ENCODE results near the gene SLC15A4.

Gene SLC15A4

DNA sequence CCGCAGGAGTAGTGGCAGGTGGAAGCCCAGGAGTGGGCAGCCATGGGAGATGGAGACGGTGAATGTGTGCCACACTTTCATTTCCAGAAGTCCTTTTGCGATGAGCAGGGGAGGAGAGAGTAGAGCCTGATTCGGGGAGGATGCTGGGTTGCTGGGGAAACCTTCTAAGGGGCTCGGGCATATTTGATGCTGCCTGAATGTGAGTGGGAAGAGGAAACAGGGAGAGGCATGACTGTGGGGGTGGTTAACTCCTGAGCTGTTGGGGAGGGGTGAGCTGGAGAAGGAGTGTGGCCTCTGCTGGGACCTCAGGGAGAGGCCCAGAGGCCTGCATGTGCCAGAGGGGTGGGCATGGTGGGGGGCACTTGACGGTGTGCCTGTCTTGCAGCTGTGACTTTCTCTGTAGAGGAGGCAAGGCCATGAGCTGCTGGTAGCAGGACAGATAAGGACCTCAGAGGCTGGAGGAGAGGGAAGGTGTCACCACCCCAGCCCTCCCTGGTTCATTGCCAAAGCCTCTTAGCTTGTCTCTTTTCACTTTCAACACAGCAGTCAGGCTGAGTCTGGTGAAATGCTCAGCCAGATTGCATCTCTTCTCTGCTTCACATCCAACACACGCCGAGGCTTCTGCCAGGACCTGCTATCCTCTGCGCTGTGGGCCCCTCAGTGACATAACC, 40.9 kb upstream of the SLC15A4 start:
- Histone ChIP-seq H3K9ac (ENCODE audit: low read length) (no peak overlapping the region), H2AFZ (ENCODE audit: low read depth, low read length) (no peak overlapping the region), H3K9me3 (ENCODE audit: insufficient read depth, low read length) (no peaks in the 10 kb centered on the region)

DNA sequence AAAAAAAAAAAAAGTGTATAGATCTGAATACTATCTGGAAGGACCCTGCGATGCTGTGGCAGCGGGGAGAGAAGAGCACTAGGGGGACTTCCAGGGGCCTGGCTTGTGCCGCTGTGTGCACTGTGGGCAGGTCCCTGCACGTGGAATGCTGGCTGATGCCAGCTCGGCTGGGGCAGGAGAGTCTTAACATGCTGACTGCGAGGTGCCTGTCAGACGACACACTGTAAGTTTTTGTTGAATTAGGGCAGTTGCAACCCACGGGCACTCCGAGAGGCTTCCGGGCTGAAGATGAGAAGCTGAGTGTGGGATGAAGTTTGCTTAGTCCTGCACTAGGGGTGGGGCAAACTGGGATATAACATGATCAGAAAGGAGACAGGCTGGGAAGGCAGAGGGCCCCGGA, 40.2 kb upstream of the SLC15A4 start:
- no peak overlapping the region for H3K4me3 ChIP-seq (ENCODE audit: low read length)
- H3K36me3 ChIP-seq (replicated peaks; ENCODE audit: low read depth, low read length), result no peaks in the 10 kb centered on the region
- H3K27me3 ChIP-seq (ENCODE audit: low read depth, low read length), result peaks cover 5% of the 10 kb centered on the region; the same call in 1 of the 2 replicates
- no peaks in the 10 kb centered on the region for H3K4me1 ChIP-seq (ENCODE audit: low read length)
- TF ChIP-seq, protein P1, sequence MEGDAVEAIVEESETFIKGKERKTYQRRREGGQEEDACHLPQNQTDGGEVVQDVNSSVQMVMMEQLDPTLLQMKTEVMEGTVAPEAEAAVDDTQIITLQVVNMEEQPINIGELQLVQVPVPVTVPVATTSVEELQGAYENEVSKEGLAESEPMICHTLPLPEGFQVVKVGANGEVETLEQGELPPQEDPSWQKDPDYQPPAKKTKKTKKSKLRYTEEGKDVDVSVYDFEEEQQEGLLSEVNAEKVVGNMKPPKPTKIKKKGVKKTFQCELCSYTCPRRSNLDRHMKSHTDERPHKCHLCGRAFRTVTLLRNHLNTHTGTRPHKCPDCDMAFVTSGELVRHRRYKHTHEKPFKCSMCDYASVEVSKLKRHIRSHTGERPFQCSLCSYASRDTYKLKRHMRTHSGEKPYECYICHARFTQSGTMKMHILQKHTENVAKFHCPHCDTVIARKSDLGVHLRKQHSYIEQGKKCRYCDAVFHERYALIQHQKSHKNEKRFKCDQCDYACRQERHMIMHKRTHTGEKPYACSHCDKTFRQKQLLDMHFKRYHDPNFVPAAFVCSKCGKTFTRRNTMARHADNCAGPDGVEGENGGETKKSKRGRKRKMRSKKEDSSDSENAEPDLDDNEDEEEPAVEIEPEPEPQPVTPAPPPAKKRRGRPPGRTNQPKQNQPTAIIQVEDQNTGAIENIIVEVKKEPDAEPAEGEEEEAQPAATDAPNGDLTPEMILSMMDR (IDR thresholded peaks at IDR 0.05; ENCODE audit: low read depth, low read length), result no peak
- no peak for TF ChIP-seq EZH2phosphoT487 (IDR thresholded peaks at IDR 0.05; ENCODE audit: low read depth)
- H3K4me2 ChIP-seq (ENCODE audit: low read length), result no peak overlapping the region
- no peak overlapping the region for H2AFZ ChIP-seq (ENCODE audit: low read depth, low read length)
- no peaks in the 10 kb centered on the region for H3K79me2 ChIP-seq (ENCODE audit: low read length)
- no peak overlapping the region for H3K9ac ChIP-seq (ENCODE audit: low read length)
- H3K27ac ChIP-seq (ENCODE audit: low read length), result no peak overlapping the region
- H4K20me1 ChIP-seq (ENCODE audit: insufficient read depth, low read length), result no peaks in the 10 kb centered on the region
- H3K9me3 ChIP-seq (ENCODE audit: insufficient read depth, low read length), result no peaks in the 10 kb centered on the region

More for the DNA sequence above, 40.9 kb upstream of the SLC15A4 start:
- TF ChIP-seq, protein P1 (IDR thresholded peaks at IDR 0.05; ENCODE audit: low read depth, low read length), result no peak
- TF ChIP-seq EZH2phosphoT487 (IDR thresholded peaks at IDR 0.05; ENCODE audit: low read depth), result no peak
- no peak overlapping the region for H3K4me3 ChIP-seq (ENCODE audit: low read length)
- peaks cover 2% of the 10 kb centered on the region; the same call in 1 of the 2 replicates for H3K27me3 ChIP-seq (ENCODE audit: low read depth, low read length)
- H4K20me1 ChIP-seq (ENCODE audit: insufficient read depth, low read length), result no peaks in the 10 kb centered on the region
- H3K79me2 ChIP-seq (ENCODE audit: low read length), result no peaks in the 10 kb centered on the region
- no peaks in the 10 kb centered on the region for H3K36me3 ChIP-seq (replicated peaks; ENCODE audit: low read depth, low read length)
- H3K4me2 ChIP-seq (ENCODE audit: low read length), result no peak overlapping the region
- no peak overlapping the region for H3K27ac ChIP-seq (ENCODE audit: low read length)
- H3K4me1 ChIP-seq (ENCODE audit: low read length), result no peaks in the 10 kb centered on the region

DNA sequence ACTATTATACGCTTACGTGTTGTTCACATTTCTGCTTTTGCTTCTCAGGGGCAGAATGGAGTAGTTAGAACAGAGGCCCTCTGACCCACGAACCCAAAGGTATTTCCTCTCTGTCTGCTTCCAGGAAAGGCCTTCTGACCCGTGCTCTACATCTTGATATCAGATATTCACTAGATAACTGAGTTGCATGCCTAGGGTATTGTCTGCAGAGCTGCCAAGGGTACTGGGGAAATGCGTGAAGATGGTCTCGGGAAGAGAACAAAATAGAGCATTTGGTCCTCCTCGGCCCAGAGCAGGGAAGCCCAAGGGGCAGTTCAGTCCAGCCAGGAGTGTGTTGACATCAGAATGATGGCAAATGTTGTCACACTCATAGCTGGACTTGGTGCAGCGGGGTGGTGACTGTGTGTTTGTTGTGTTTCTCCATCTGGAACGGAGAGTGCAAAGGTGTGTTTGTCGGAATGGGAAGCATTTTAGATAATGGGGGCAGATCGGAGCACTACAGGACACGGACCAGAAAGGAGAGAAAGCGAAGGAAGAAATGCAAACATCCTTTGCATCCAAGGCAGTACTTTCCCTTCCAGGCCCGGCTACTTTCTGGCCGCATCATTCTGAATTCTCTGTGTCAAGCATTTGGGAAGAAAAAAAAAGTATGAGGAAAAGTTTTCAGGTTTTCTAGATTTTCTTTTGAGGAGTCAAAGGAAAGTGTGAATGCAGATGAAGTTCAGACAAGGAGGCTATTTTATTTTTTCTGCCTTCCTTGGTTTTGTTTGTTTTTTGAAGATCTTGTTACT, 37.7 kb upstream of the SLC15A4 start:
- peaks cover 5% of the 10 kb centered on the region; the same call in 1 of the 2 replicates for H3K27me3 ChIP-seq (ENCODE audit: low read depth, low read length)
- H3K27ac ChIP-seq (ENCODE audit: low read length), result no peak overlapping the region
- H3K4me1 ChIP-seq (ENCODE audit: low read length), result no peaks in the 10 kb centered on the region
- H2AFZ ChIP-seq (ENCODE audit: low read depth, low read length), result no peak overlapping the region
- H3K4me2 ChIP-seq (ENCODE audit: low read length), result no peak overlapping the region
- no peak overlapping the region for H3K4me3 ChIP-seq (ENCODE audit: low read length)
- TF ChIP-seq, protein P1 (IDR thresholded peaks at IDR 0.05; ENCODE audit: low read depth, low read length), result no peak
- TF ChIP-seq EZH2phosphoT487 (IDR thresholded peaks at IDR 0.05; ENCODE audit: low read depth), result no peak
- no peaks in the 10 kb centered on the region for H3K9me3 ChIP-seq (ENCODE audit: insufficient read depth, low read length)
- H3K36me3 ChIP-seq (replicated peaks; ENCODE audit: low read depth, low read length), result no peaks in the 10 kb centered on the region
- H3K79me2 ChIP-seq (ENCODE audit: low read length), result no peaks in the 10 kb centered on the region
- no peaks in the 10 kb centered on the region for H4K20me1 ChIP-seq (ENCODE audit: insufficient read depth, low read length)
- no peak overlapping the region for H3K9ac ChIP-seq (ENCODE audit: low read length)

DNA sequence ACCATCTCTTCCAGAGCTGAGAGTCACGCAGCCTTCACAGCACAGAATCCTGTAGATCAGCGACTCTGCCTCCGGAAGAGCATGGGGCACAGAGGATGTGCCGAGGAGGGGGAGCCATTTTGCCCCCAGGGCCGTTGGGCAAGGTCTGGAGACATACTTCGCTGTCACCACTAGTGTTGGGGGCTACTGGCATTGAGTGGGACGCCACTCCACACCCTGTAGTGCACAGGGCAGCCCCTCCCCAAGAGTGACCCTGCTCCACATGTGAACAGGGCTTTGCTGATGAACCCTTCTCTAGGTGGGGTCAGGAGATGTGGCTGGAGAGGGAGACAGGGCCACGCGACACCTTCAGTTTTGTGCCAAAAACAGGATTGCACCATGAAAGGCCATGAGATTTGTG, 35.6 kb upstream of the SLC15A4 start:
- Histone ChIP-seq H3K4me2 (ENCODE audit: low read length) (no peak overlapping the region), H3K9ac (ENCODE audit: low read length) (no peak overlapping the region), H3K4me3 (ENCODE audit: low read length) (no peak overlapping the region), H2AFZ (ENCODE audit: low read depth, low read length) (no peak overlapping the region), H3K27ac (ENCODE audit: low read length) (no peak overlapping the region), H3K27me3 (ENCODE audit: low read depth, low read length) (peaks cover 5% of the 10 kb centered on the region; the same call in 1 of the 2 replicates), H3K4me1 (ENCODE audit: low read length) (no peaks in the 10 kb centered on the region), H3K9me3 (ENCODE audit: insufficient read depth, low read length) (no peaks in the 10 kb centered on the region), H3K36me3 (replicated peaks; ENCODE audit: low read depth, low read length) (no peaks in the 10 kb centered on the region), H3K79me2 (ENCODE audit: low read length) (no peaks in the 10 kb centered on the region), H4K20me1 (ENCODE audit: insufficient read depth, low read length) (no peaks in the 10 kb centered on the region)
- no peak for TF ChIP-seq EZH2phosphoT487 (IDR thresholded peaks at IDR 0.05; ENCODE audit: low read depth)
- TF ChIP-seq, protein P1 (IDR thresholded peaks at IDR 0.05; ENCODE audit: low read depth, low read length), result no peak

All from OCI-LY3 (cell line).